HEK293T (cell line): ENCODE data around the gene KLHL29.
A peak's percentile ranks its signal among the peaks of the same experiment; 100 is the strongest.

Experiments used
- CTCF ChIA-PET: fragments of 350-600 bp; formaldehyde crosslinking; extraction: SDS; loops from one replicate; lab custom pipeline; 2021; ENCODE audit warnings: antibody characterized with exemption, inconsistent platforms; lab: Yijun Ruan, JAX
- POLR2A ChIA-PET: fragments of 350-600 bp; formaldehyde crosslinking; extraction: SDS; loops from one replicate; lab custom pipeline; 2020; ENCODE audit warnings: antibody characterized with exemption, inconsistent platforms; lab: Yijun Ruan, JAX
- DNase-seq: peaks from one replicate; pipeline ENCODE4 v3.0.0; 2012; ENCODE audit warnings: mixed read lengths; ENCODE audit errors: extremely low spot score
- ARNT ChIP-seq: fragments of 450-650 bp; IDR thresholded peaks from 2 replicates; pipeline ENCODE4 v1.6.1; 2017; ENCODE audit warnings: mild to moderate bottlenecking
- BHLHE40 ChIP-seq: fragments of 450-650 bp; IDR thresholded peaks from 2 replicates; pipeline ENCODE4 v1.6.1; 2016; ENCODE audit warnings: mild to moderate bottlenecking, moderate library complexity, borderline replicate concordance
- CTBP1 ChIP-seq: fragments of 450-650 bp; IDR thresholded peaks from 2 replicates; pipeline ENCODE4 v1.6.1; 2016; ENCODE audit warnings: borderline replicate concordance
- FOXA1 ChIP-seq: fragments of 450-650 bp; IDR thresholded peaks from 2 replicates; pipeline ENCODE4 v1.6.1; 2016; ENCODE audit warnings: mild to moderate bottlenecking
- FOXK2 ChIP-seq: fragments of 450-650 bp; IDR thresholded peaks from 2 replicates; pipeline ENCODE4 v1.6.1; 2016; ENCODE audit warnings: mild to moderate bottlenecking
- FOXM1 ChIP-seq: fragments of 450-650 bp; IDR thresholded peaks from 2 replicates; pipeline ENCODE4 v1.6.1; 2017; ENCODE audit warnings: mild to moderate bottlenecking, borderline replicate concordance
- HDGF ChIP-seq: fragments of 450-650 bp; IDR thresholded peaks from 2 replicates; pipeline ENCODE4 v1.6.1; 2017; ENCODE audit warnings: antibody characterized with exemption, borderline replicate concordance
- L3MBTL2 ChIP-seq: fragments of 450-650 bp; conservative IDR thresholded peaks from 2 replicates; pipeline ENCODE4 v1.6.1; 2016; ENCODE audit warnings: mild to moderate bottlenecking
- LEF1 ChIP-seq: fragments of 450-650 bp; IDR thresholded peaks from 2 replicates; pipeline ENCODE4 v1.6.1; 2017; ENCODE audit warnings: mild to moderate bottlenecking, borderline replicate concordance
- NFRKB ChIP-seq: fragments of 450-650 bp; IDR thresholded peaks from 2 replicates; pipeline ENCODE4 v1.6.1; 2016; ENCODE audit warnings: mild to moderate bottlenecking, moderate library complexity
- PKNOX1 ChIP-seq: fragments of 450-650 bp; IDR thresholded peaks from 2 replicates; pipeline ENCODE4 v1.6.1; 2016
- SP1 ChIP-seq: fragments of 450-650 bp; IDR thresholded peaks from 2 replicates; pipeline ENCODE4 v1.6.1; 2017
- SUZ12 ChIP-seq: fragments of 450-650 bp; IDR thresholded peaks from 2 replicates; pipeline ENCODE4 v1.6.1; 2016; ENCODE audit warnings: mild to moderate bottlenecking
- TARDBP ChIP-seq: fragments of 450-650 bp; IDR thresholded peaks from 2 replicates; pipeline ENCODE4 v1.6.1; 2016
- ZNF384 ChIP-seq: fragments of 450-650 bp; IDR thresholded peaks from 2 replicates; pipeline ENCODE4 v1.6.1; 2016

The KLHL29 gene

GRCh38 chr2:23536326-23536725 lies 151.3 kb downstream of the KLHL29 start:
- POLR2A ChIA-PET: no interaction called here
- no peak for TF ChIP-seq ZNF384
- DNase-seq: no peak
- CTCF ChIA-PET: no interaction called here

GRCh38 chr2:23537991-23538390 lies 153.0 kb downstream of the KLHL29 start:
- ChIA-PET POLR2A (no interaction called here), CTCF (no interaction called here)
- no peak for DNase-seq
- TF ChIP-seq TARDBP (no peak), ZNF384 (no peak)

GRCh38 chr2:23538566-23538965 lies 153.6 kb downstream of the KLHL29 start:
- ChIA-PET CTCF (interaction anchor here (0.5 kb wide), 1 partner anchor 353 kb away, joined by 3 read pairs; no protein-coding TSS in a partner anchor), POLR2A (no interaction called here)
- TF ChIP-seq SP1 (no peak), LEF1 (no peak), L3MBTL2 (no peak), HDGF (no peak), FOXM1 (no peak), BHLHE40 (no peak), PKNOX1 (no peak), CTBP1 (no peak), ZNF384 (no peak), TARDBP (no peak), FOXK2 (no peak), SUZ12 (no peak), ARNT (no peak)
- no peak for DNase-seq

- TF ChIP-seq LEF1 (no peak), NFRKB (no peak), FOXM1 (no peak), ZNF384 (no peak), SP1 (no peak), FOXK2 (no peak), BHLHE40 (no peak), FOXA1 (no peak)
- CTCF ChIA-PET: interaction anchor here (0.6 kb wide), 1 partner anchor 1500 kb away, joined by 4 read pairs; no protein-coding TSS in a partner anchor
- POLR2A ChIA-PET: no interaction called here
- DNase-seq: no peak
Observed at GRCh38 chr2:23540804-23541360, 155.9 kb downstream of the KLHL29 start.

GRCh38 chr2:23541503-23542229 lies 156.7 kb downstream of the KLHL29 start:
- ChIA-PET POLR2A (no interaction called here), CTCF (interaction anchor here (0.6 kb wide), 1 partner anchor 1500 kb away, joined by 4 read pairs; no protein-coding TSS in a partner anchor)
- DNase-seq: peak; percentile 29
- TF ChIP-seq BHLHE40 (no peak), L3MBTL2 (no peak), TARDBP (no peak), LEF1 (no peak), FOXA1 (no peak), FOXK2 (no peak), FOXM1 (no peak), HDGF (no peak)

- no peak for TF ChIP-seq ARNT
- TF ChIP-seq FOXM1: no peak
- TF ChIP-seq L3MBTL2: no peak
- TF ChIP-seq LEF1: no peak
- TF ChIP-seq CTBP1: no peak
- TF ChIP-seq HDGF: no peak
- TF ChIP-seq ZNF384: no peak
- no peak for TF ChIP-seq SP1
- no peak for TF ChIP-seq PKNOX1
- no peak for TF ChIP-seq FOXA1
- no peak for DNase-seq
- POLR2A ChIA-PET: no interaction called here
- CTCF ChIA-PET: interaction anchor here (0.6 kb wide), 1 partner anchor 138 kb away, joined by 3 read pairs; no protein-coding TSS in a partner anchor
Observed at GRCh38 chr2:23542230-23542789, 157.3 kb downstream of the KLHL29 start.

GRCh38 chr2:23543302-23543701 lies 158.3 kb downstream of the KLHL29 start:
- DNase-seq: no peak
- ChIA-PET CTCF (no interaction called here), POLR2A (no interaction called here)
- no peak for TF ChIP-seq FOXK2
- TF ChIP-seq ARNT: no peak
- no peak for TF ChIP-seq SUZ12
- no peak for TF ChIP-seq FOXA1
- TF ChIP-seq ZNF384: no peak
- TF ChIP-seq SP1: no peak
- no peak for TF ChIP-seq PKNOX1
- TF ChIP-seq NFRKB: no peak
